Esophagus muscularis mucosa (tissue), 3 donors: ENCODE measurements around the gene RALGAPA1.

ENCODE experiments used
- CTCF ChIP-seq, 3 experiments: fragments of 200-600 bp in 2 of 3; fragments of 450-650 bp in 1 of 3; sonication (generic) in 2 of 3; IDR thresholded peaks; one replicate each; pipeline ENCODE4 v1.5.1; 2017 to 2019; ENCODE audit warnings: antibody characterized with exemption in 3 of 3, mild to moderate bottlenecking in 2 of 3, moderate library complexity in 1 of 3
- POLR2A ChIP-seq: fragments of 450-650 bp; IDR thresholded peaks from one replicate; pipeline ENCODE4 v1.6.1; 2017; ENCODE audit warnings: antibody characterized with exemption, moderate library complexity, mild to moderate bottlenecking, low read depth

GRCh38 chr14:35741345-35742031, 67.6 kb downstream of the RALGAPA1 start:
- TF ChIP-seq CTCF (IDR thresholded peaks at IDR 0.05) = no peak
- no peak for TF ChIP-seq POLR2A
